ENCODE results near the gene RCAN3. TPM values are rescaled to one million over a fixed set of nuclear protein-coding genes. Genes with fewer than 3 reads are reported as not detected.

Gene RCAN3
- total RNA-seq, 1 donor from 2014 or later: 14.5 TPM

DNA sequence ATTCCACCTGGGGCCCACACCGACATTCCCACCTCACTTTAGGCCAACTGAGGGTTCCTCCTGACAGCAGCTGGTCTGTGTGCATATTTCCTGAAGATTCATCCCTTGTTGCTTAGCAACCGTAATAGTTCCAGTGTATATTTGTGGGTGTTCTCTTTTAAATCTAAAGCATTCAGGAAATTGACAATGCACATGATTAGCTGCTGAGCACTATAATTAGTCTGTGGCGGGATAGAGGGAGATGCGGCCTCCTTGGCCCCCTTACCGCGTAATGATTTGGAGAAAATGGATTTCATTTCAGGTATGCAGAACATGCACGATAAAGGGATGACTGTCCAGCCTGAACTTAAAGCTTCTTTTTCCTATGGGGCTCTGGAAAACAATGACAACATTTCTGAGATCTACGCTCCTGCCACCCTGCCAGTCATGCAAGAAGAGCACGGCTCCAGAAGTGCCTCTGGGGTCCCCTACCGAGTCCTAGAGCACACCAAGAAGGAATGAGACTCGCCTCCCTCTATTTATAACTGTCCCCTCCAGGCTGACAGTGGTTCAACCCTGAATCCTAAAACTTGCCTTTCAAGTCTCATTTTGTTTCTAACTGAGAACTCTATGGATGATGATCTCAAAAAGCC, 33.8 kb upstream of the RCAN3 start:
- Mint-ChIP-seq H3K9me3 (ENCODE audit: low read depth) (no peaks in the 10 kb centered on the region), H3K27me3 (ENCODE audit: low read depth) (no peaks in the 10 kb centered on the region), H3K36me3 (ENCODE audit: low read depth) (peaks cover 11% of the 10 kb centered on the region), H3K27ac (ENCODE audit: unreplicated experiment) (no peak overlapping the region), H3K4me1 (ENCODE audit: low read depth) (peaks cover 13% of the 10 kb centered on the region), H3K4me3 (ENCODE audit: unreplicated experiment) (no peak overlapping the region)
- DNase-seq (ENCODE audit: low spot score): no peak
- TF ChIP-seq, protein P1, sequence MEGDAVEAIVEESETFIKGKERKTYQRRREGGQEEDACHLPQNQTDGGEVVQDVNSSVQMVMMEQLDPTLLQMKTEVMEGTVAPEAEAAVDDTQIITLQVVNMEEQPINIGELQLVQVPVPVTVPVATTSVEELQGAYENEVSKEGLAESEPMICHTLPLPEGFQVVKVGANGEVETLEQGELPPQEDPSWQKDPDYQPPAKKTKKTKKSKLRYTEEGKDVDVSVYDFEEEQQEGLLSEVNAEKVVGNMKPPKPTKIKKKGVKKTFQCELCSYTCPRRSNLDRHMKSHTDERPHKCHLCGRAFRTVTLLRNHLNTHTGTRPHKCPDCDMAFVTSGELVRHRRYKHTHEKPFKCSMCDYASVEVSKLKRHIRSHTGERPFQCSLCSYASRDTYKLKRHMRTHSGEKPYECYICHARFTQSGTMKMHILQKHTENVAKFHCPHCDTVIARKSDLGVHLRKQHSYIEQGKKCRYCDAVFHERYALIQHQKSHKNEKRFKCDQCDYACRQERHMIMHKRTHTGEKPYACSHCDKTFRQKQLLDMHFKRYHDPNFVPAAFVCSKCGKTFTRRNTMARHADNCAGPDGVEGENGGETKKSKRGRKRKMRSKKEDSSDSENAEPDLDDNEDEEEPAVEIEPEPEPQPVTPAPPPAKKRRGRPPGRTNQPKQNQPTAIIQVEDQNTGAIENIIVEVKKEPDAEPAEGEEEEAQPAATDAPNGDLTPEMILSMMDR (IDR thresholded peaks at IDR 0.05): no peak

DNA sequence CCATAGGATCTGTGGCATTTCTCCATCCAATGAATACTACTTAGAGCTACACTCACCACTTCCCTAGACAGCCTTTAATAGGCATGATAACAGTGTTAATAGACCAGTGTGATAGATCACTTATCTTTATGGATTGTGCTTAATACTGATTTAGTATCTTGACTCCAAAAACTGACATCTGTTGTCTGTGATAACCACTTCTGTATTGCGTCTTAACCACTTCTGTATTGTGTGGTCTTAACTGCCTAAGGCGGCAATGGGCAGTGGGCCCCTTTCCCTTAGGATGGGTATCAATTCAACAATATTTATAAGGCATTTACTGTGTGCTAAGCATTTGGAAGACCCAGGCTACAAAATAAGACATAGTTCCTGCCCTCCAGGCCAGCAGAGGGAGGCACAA, 32.0 kb upstream of the RCAN3 start:
- no peaks in the 10 kb centered on the region for H3K27me3 Mint-ChIP-seq (ENCODE audit: low read depth)
- peaks cover 11% of the 10 kb centered on the region for H3K36me3 Mint-ChIP-seq (ENCODE audit: low read depth)
- no peak overlapping the region for H3K27ac Mint-ChIP-seq (ENCODE audit: unreplicated experiment)
- H3K4me3 Mint-ChIP-seq (ENCODE audit: unreplicated experiment): no peak overlapping the region
- TF ChIP-seq, protein P1 (IDR thresholded peaks at IDR 0.05): no peak
- H3K4me1 Mint-ChIP-seq (ENCODE audit: low read depth): no peaks in the 10 kb centered on the region
- DNase-seq (ENCODE audit: low spot score): no peak
- no peaks in the 10 kb centered on the region for H3K9me3 Mint-ChIP-seq (ENCODE audit: low read depth)

DNA sequence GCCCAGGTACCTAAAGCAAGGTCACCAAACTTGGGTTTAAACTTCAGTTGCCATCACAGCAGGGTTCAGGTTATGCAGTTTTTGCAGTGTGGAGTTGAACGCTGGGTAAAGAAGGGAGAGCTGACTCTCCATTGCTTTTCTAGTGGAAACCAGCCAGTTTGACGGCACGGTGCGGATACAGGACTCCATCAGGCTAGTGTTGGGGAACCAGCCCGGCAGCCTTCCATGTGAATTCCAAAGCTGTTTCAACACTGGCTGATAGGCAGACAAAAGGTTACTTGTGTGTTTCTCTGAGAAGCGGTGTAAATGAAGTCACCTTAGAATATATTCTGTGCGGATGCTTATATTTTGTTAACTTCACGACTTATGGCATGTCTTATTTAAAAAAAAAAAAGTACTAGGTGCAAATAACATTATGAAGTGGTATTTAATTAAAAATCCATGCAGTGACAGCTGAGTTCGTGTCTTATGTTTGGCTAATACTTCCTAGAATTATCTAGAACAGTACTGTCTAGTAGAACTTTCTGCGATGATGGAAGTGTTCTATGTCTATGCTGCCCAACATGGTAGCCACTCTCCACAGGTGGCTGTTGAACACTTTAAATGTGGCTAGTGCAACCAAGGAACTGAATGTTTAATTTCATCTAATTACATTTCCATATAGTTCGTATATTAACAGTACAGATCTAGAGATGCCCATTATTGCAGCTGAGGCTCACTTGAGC, 29.9 kb upstream of the RCAN3 start:
- TF ChIP-seq, protein P1 (IDR thresholded peaks at IDR 0.05): no peak
- Mint-ChIP-seq H3K27ac (ENCODE audit: unreplicated experiment) (no peak overlapping the region), H3K36me3 (ENCODE audit: low read depth) (peaks cover 3% of the 10 kb centered on the region), H3K27me3 (ENCODE audit: low read depth) (no peaks in the 10 kb centered on the region), H3K4me3 (ENCODE audit: unreplicated experiment) (no peak overlapping the region), H3K4me1 (ENCODE audit: low read depth) (no peaks in the 10 kb centered on the region), H3K9me3 (ENCODE audit: low read depth) (no peaks in the 10 kb centered on the region)
- no peak for DNase-seq (ENCODE audit: low spot score)

GRCh38 chr1:24474193-24474592, 28.4 kb upstream of the RCAN3 start:
- H3K4me1 Mint-ChIP-seq (ENCODE audit: low read depth): no peaks in the 10 kb centered on the region
- peaks cover 3% of the 10 kb centered on the region for H3K36me3 Mint-ChIP-seq (ENCODE audit: low read depth)
- no peaks in the 10 kb centered on the region for H3K9me3 Mint-ChIP-seq (ENCODE audit: low read depth)
- H3K4me3 Mint-ChIP-seq (ENCODE audit: unreplicated experiment): no peak overlapping the region
- H3K27me3 Mint-ChIP-seq (ENCODE audit: low read depth): no peaks in the 10 kb centered on the region
- H3K27ac Mint-ChIP-seq (ENCODE audit: unreplicated experiment): no peak overlapping the region
- TF ChIP-seq, protein P1 (IDR thresholded peaks at IDR 0.05): no peak
- DNase-seq (ENCODE audit: low spot score): no peak

DNA sequence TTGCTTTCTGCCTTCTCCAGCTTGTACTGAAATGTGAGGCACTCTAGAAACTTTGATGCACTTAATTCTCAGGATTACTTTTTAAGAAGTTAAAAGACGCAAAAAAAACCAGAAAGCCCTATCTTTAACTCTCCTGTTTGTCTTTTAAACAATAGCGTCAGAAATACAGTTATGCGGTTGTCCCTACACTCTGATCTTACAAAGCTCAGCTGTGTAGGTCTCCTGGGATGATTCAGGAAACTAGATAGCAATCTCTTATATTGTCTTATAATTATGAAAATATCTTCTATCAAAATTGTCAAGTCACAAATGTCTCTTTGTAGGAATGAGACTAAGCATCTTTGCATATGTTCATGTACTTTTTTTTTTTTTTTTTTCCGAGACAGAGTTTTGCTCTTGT, 26.9 kb upstream of the RCAN3 start:
- TF ChIP-seq, protein P1 (IDR thresholded peaks at IDR 0.05): no peak
- no peaks in the 10 kb centered on the region for H3K27me3 Mint-ChIP-seq (ENCODE audit: low read depth)
- no peak overlapping the region for H3K4me3 Mint-ChIP-seq (ENCODE audit: unreplicated experiment)
- H3K9me3 Mint-ChIP-seq (ENCODE audit: low read depth): no peaks in the 10 kb centered on the region
- H3K4me1 Mint-ChIP-seq (ENCODE audit: low read depth): no peaks in the 10 kb centered on the region
- DNase-seq (ENCODE audit: low spot score): no peak
- H3K36me3 Mint-ChIP-seq (ENCODE audit: low read depth): no peaks in the 10 kb centered on the region
- no peak overlapping the region for H3K27ac Mint-ChIP-seq (ENCODE audit: unreplicated experiment)
